ENCODE measurements around the gene CHST11. TPM values are rescaled to one million over a fixed set of nuclear protein-coding genes. Genes with fewer than 3 reads are reported as not detected.

CHST11 gene
- total RNA-seq, 1 donor from 2014 or later: 6.0 TPM

- intact Hi-C loops (cut with micrococcal nuclease): no loop called here
- no peak for TF ChIP-seq CTCF (IDR thresholded peaks at IDR 0.05; ENCODE audit: borderline replicate concordance)
Observed at GRCh38 chr12:104599272-104600035, 142.7 kb downstream of the CHST11 start.

GRCh38 chr12:104600036-104600712 is 143.4 kb downstream of the CHST11 start:
- intact Hi-C loops (cut with micrococcal nuclease): no loop called here
- no peaks in the 10 kb centered on the region for H3K9me3 ChIP-seq (replicated peaks)
- H3K27me3 ChIP-seq (ENCODE audit: low read depth): no peaks in the 10 kb centered on the region
- H3K36me3 ChIP-seq: no peaks in the 10 kb centered on the region
- H3K27ac ChIP-seq (replicated peaks): no peak overlapping the region
- no peak for TF ChIP-seq CTCF (IDR thresholded peaks at IDR 0.05; ENCODE audit: borderline replicate concordance)
- peaks cover 60% of the 10 kb centered on the region for H3K4me1 ChIP-seq
- DNase-seq: no peak
- no peak overlapping the region for H3K4me3 ChIP-seq

More at GRCh38 chr12:104599272-104600035, 142.7 kb downstream of the CHST11 start:
- Histone ChIP-seq H3K9me3 (replicated peaks) (no peaks in the 10 kb centered on the region), H3K4me1 (peaks cover 53% of the 10 kb centered on the region), H3K4me3 (no peak overlapping the region), H3K36me3 (no peaks in the 10 kb centered on the region), H3K27me3 (ENCODE audit: low read depth) (no peaks in the 10 kb centered on the region), H3K27ac (replicated peaks) (no peak overlapping the region)
- no peak for DNase-seq

- H3K4me3 ChIP-seq: no peak overlapping the region
- intact Hi-C loops (cut with micrococcal nuclease): no loop called here
- DNase-seq: no peak
- H3K36me3 ChIP-seq: no peaks in the 10 kb centered on the region
- peaks cover 69% of the 10 kb centered on the region for H3K4me1 ChIP-seq
- no peaks in the 10 kb centered on the region for H3K9me3 ChIP-seq (replicated peaks)
- TF ChIP-seq CTCF (IDR thresholded peaks at IDR 0.05; ENCODE audit: borderline replicate concordance): no peak
- no peaks in the 10 kb centered on the region for H3K27me3 ChIP-seq (ENCODE audit: low read depth)
- no peak overlapping the region for H3K27ac ChIP-seq (replicated peaks)
Observed at GRCh38 chr12:104600790-104601739, 144.3 kb downstream of the CHST11 start.

- H3K4me3 ChIP-seq: no peak overlapping the region
- no peak overlapping the region for H3K27ac ChIP-seq (replicated peaks)
- intact Hi-C loops (cut with micrococcal nuclease): no loop called here
- no peak for DNase-seq
- no peaks in the 10 kb centered on the region for H3K27me3 ChIP-seq (ENCODE audit: low read depth)
- no peaks in the 10 kb centered on the region for H3K9me3 ChIP-seq (replicated peaks)
- H3K36me3 ChIP-seq: no peaks in the 10 kb centered on the region
- TF ChIP-seq CTCF (IDR thresholded peaks at IDR 0.05; ENCODE audit: borderline replicate concordance): no peak
- H3K4me1 ChIP-seq: peaks cover 60% of the 10 kb centered on the region
Observed at GRCh38 chr12:104602406-104602805, 145.7 kb downstream of the CHST11 start.

- H3K27ac ChIP-seq (replicated peaks): no peak overlapping the region
Observed at GRCh38 chr12:104602896-104603295, 146.1 kb downstream of the CHST11 start.

More at GRCh38 chr12:104602896-104603295, 146.1 kb downstream of the CHST11 start:
- Histone ChIP-seq H3K4me1 (peaks cover 58% of the 10 kb centered on the region), H3K9me3 (replicated peaks) (no peaks in the 10 kb centered on the region), H3K27me3 (ENCODE audit: low read depth) (no peaks in the 10 kb centered on the region), H3K36me3 (no peaks in the 10 kb centered on the region), H3K4me3 (no peak overlapping the region)
- no peak for DNase-seq
- no peak for TF ChIP-seq CTCF (IDR thresholded peaks at IDR 0.05; ENCODE audit: borderline replicate concordance)
- intact Hi-C loops (cut with micrococcal nuclease): no loop called here

Measured in left ventricle myocardium inferior (tissue), 1 donor.